Left kidney (tissue), 2 donors: ENCODE data around the gene SLC44A3. TPM values are rescaled to one million over a fixed set of nuclear protein-coding genes. Genes with fewer than 3 reads are reported as not detected.

Experiments
- DNase-seq: peaks from one replicate; pipeline ENCODE4 v3.0.0-alpha.2; 2013
- polyA plus RNA-seq: library from polyadenylated mRNA; unstranded; fragments of 120-200 nt; gene quantifications from one replicate; pipeline ENCODE4 v1.2.1, GENCODE V29; 2013; ENCODE audit not compliant: insufficient read length

SLC44A3 gene
- polyA plus RNA-seq, 1 donor, result 89.4 TPM

- no peak for DNase-seq
Observed at GRCh38 chr1:94872771-94873495, 52.8 kb downstream of the SLC44A3 start.

- no peak for DNase-seq
Observed at GRCh38 chr1:94873520-94874351, 53.6 kb downstream of the SLC44A3 start.

DNA sequence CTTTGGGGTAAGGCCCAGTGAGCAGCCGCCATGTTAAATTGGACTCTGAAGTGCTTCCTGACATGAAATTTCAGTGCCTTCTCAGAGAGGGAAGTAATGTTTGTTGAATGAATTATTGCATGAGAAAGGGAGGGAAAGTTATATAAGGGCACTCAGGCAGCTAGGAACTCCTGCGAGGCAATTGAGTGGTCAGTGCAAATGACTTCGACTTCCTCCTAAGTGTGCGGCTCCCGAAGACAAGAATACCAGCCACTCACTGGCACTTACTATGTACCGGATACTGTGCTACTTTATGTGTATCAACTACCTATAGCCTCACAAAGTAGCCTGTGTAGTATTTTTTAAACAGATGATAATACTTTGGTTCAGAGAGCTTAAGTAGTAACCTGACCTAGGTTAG, 54.3 kb downstream of the SLC44A3 start:
- no peak for DNase-seq

GRCh38 chr1:94875794-94876193, 55.6 kb downstream of the SLC44A3 start:
- no peak for DNase-seq

GRCh38 chr1:94876362-94876761, 56.2 kb downstream of the SLC44A3 start:
- no peak for DNase-seq

- DNase-seq, result no peak
Observed at GRCh38 chr1:94878329-94878728, 58.2 kb downstream of the SLC44A3 start.

DNA sequence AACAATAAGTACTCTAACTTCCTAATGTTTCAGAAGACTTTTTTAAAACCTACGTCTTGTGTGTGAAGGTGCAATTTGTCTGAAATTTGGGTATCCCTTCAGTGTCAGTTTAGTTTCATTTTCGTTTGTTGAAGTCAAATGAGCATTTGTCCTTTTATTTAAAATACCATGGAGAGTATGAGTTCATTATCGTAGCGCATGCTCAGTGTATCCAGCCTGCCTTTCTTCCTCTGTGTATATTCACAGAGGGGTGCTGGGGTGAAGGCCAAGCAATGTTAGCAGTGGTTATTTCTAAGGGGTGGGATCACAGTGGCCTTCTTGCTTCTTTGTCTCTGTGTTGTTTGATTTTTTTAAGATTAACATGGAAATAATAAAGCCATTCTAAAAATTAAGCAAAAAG, 63.5 kb downstream of the SLC44A3 start:
- DNase-seq, result no peak

GRCh38 chr1:94884106-94884505, 63.9 kb downstream of the SLC44A3 start:
- DNase-seq, result peak; percentile 78

GRCh38 chr1:94884507-94884906, 64.3 kb downstream of the SLC44A3 start:
- no peak for DNase-seq

DNA sequence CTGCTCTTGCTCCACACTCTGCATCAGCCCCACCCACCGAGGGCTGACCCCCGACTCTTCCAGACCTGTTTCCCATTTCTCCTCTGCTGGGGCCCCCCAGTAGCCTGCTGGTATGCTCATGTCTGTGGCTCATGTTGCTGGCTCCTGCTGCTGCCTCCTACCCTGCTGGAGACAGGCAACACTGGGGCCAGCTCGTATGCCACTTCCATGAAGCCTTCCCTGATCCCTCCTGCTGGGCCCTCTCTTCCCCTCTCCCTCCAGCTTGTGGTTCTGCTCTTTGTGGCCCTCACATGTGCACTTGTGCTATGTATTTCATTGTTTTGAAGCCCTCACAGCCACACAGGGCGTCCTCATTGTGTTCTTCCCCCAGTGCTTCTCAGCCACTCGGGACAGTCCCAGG, 66.2 kb downstream of the SLC44A3 start:
- DNase-seq, result no peak

DNA sequence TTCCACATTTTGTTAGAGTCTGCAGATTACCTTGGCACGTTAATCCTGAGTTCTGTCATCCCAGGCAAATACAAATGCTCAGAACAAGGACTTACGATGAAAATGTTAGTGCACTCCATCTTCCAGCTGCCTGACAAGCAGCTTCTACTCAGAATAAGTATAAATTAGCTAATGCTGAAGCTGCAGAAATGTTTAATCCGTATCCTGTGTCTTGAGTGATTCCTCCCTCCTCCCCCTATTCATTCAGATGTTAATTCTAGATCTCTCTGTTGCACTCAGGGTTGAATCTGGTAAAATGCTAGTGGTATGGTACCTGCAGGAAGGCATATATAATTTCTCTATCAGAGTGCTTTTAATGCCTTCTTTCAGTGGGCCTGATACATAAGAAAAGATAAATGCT, 66.9 kb downstream of the SLC44A3 start:
- DNase-seq, result no peak

GRCh38 chr1:94887603-94888171, 67.5 kb downstream of the SLC44A3 start:
- DNase-seq, result no peak

DNA sequence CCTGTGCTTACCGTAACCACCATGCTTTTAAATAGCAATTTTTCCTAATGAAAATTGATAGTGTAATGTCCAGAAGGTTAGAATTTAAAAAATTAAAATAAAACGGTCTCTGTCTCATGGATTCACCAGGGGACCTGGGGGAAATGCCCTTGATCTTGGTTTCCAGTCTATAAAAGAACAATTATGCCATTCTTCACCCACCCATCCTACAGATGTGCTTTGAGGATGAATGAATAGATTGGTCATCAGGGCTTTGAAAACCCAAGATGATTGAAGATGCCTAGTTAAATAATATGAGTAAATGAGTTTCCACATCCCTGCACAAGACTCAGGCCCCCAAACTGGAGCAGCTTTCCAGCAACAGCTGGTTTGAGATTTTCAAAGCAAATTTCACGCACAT, 68.0 kb downstream of the SLC44A3 start:
- no peak for DNase-seq

DNA sequence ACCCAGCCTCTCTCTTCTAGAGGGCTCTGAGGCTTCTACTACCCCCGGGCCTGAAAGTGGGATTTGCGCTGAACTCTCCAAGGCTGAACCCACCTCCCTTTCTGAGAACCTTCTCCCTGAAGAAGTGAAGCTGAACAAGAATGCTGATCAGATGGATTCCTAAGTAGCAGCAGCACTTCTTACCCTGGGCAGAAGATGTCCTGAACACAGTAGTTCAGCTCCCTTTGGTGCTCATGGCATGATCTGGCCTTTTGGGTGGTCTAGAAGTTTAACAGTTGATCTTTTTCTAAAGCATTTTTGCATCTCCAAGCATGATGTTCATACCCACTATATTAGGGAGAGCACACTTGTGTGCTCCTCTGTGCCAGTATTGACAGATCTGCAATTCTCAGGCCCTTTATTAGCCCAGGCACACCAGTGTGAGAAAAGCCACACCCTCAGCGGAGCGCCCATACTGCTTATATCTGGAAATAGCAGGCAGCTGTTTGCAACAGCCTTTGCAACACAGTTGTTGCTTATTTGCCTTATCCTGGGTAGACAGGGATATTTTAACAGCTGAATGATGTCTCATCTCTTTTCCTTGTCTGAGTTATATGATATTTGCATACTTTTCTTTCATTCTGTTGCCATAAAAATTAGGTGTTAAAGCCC, 72.6 kb downstream of the SLC44A3 start:
- DNase-seq, result no peak

- DNase-seq, result no peak
Observed at GRCh38 chr1:94894630-94895029, 74.5 kb downstream of the SLC44A3 start.

GRCh38 chr1:94895518-94895917, 75.4 kb downstream of the SLC44A3 start:
- no peak for DNase-seq

- DNase-seq, result no peak
Observed at GRCh38 chr1:94898491-94899385, 78.6 kb downstream of the SLC44A3 start.

DNA sequence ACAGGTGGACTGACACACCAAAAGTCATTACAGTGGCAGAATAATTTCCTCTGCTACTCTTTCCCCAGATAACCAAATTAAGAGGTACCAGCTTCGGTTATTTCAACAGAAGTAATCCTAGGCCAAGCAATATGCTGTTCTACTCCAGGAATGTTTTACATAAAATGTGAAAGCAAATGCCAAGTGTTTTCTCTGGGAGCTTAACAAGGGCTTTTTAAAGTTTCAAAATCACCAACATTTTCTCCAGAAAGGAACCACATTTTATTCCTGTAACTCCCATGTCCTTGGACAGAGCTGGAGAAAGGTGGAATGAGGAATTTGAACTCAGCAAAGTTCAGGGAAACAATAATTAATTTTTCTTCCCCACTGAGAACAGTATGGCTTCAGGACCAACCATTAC, 79.6 kb downstream of the SLC44A3 start:
- no peak for DNase-seq

- no peak for DNase-seq
Observed at GRCh38 chr1:94901841-94902240, 81.7 kb downstream of the SLC44A3 start.

DNA sequence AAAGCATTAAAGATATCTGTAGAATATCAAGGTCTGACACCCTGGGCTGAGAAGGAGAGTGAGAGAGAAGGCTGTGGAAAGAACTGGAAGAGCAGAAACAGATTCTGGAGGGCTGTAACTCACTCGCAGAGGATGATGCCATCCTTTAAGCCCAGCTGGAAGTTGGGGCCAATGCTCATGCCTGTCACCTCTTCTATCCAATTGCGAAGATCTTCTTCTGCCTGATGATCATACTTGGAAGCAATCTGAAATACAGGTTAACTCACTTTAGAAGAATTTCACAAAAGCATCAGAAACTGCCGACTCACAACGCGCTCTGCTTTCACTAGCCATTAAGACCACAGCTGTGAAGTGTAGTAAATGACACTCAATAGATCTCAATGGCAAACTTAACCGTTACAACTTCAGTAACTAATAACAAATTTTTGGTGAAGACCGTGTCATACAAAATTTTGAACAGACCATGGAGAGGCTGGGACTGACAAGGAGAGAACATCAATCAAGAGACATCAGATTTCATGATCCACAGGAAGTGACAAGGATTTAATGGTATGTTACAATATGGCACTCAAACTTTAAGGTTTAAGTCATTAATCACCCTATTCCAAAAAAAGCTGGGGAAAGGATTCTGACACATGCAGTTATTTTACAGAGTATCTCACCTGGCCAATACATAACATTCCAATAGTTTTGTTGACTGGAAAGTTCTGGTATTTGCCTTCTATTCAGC, 83.3 kb downstream of the SLC44A3 start:
- no peak for DNase-seq

DNA sequence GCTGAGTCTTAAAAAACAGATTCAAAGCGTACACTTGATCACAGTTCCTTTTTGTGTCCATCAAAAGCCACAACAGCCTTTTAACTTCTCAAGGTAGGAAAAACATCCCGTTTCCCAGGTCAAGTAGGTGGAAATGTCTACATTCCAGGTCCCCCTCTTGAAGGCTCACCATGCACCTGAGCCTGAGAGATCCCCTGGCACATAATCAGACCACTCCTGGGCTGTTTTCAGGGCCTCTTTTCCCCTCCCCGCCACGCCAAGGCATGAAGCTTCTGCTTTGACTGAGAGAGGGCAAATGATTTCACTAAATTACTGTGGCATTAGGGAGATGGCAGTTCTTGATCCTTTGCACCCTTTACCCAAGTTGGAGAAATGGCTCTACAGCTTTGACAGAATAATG, 85.0 kb downstream of the SLC44A3 start:
- DNase-seq, result no peak
